ENCODE results near the gene SLC44A4.

Gene SLC44A4

GRCh38 chr6:31878726-31879125 is at the start of gene SLC44A4:
TSS of gene SLC44A4 (minus strand) at chr6:31878997. CDS start at chr6:31878980, 17 bp downstream.
- no peak for DNase-seq (ENCODE audit: insufficient read length, low spot score)
- TF ChIP-seq CTCF (IDR thresholded peaks at IDR 0.05; ENCODE audit: insufficient read depth, missing control alignments), result no peak
- no peak for FAIRE-seq

GRCh38 chr6:31928672-31928939 is 49.8 kb upstream of the SLC44A4 start:
- TF ChIP-seq CTCF (IDR thresholded peaks at IDR 0.05; ENCODE audit: insufficient read depth, missing control alignments), result no peak
- FAIRE-seq, result no peak
- DNase-seq (ENCODE audit: insufficient read length, low spot score), result no peak

- DNase-seq (ENCODE audit: insufficient read length, low spot score) (no peak), FAIRE-seq (no peak)
- no peak for TF ChIP-seq CTCF (IDR thresholded peaks at IDR 0.05; ENCODE audit: insufficient read depth, missing control alignments)
Observed at GRCh38 chr6:31927863-31928671, 49.3 kb upstream of the SLC44A4 start.

- no peak for DNase-seq (ENCODE audit: insufficient read length, low spot score)
- no peak for FAIRE-seq
- no peak for TF ChIP-seq CTCF (IDR thresholded peaks at IDR 0.05; ENCODE audit: insufficient read depth, missing control alignments)
Observed at GRCh38 chr6:31927242-31927862, 48.6 kb upstream of the SLC44A4 start, which contains the start of gene C2. TSS of gene C2 (plus strand) at chr6:31927717. CDS start at chr6:31927753, 36 bp downstream.

- FAIRE-seq (no peak), DNase-seq (ENCODE audit: insufficient read length, low spot score) (no peak)
Observed at GRCh38 chr6:31922942-31923341, 44.1 kb upstream of the SLC44A4 start.

GRCh38 chr6:31920811-31921210 is 42.0 kb upstream of the SLC44A4 start:
- TF ChIP-seq CTCF (IDR thresholded peaks at IDR 0.05; ENCODE audit: insufficient read depth, missing control alignments), result no peak
- FAIRE-seq, result no peak
- no peak for DNase-seq (ENCODE audit: insufficient read length, low spot score)

More at GRCh38 chr6:31922942-31923341, 44.1 kb upstream of the SLC44A4 start:
- peak; percentile 23 for TF ChIP-seq CTCF (IDR thresholded peaks at IDR 0.05; ENCODE audit: insufficient read depth, missing control alignments)
